ENCODE data around the gene TMEM107.

DNA sequence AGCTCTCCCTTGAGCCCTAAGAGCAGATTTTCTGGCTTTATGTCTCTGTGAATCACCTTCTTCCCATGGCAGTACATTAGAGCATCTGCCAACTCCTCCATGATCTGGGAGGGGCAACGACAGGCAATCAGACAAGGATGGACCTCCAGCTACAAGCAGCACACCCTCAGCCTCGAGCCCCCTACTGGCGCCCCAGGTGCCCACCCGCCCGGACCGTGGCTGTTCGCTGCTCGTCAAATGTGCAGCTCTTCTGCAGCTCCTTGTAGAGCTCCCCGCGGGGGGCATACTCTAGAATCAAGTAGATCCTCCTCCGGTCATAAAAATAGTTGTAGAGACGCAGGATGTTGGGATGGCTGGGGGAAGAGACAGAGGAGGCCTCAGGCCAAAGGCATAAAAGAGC is 30.4 kb upstream of the TMEM107 start:
- TF ChIP-seq, protein P1, sequence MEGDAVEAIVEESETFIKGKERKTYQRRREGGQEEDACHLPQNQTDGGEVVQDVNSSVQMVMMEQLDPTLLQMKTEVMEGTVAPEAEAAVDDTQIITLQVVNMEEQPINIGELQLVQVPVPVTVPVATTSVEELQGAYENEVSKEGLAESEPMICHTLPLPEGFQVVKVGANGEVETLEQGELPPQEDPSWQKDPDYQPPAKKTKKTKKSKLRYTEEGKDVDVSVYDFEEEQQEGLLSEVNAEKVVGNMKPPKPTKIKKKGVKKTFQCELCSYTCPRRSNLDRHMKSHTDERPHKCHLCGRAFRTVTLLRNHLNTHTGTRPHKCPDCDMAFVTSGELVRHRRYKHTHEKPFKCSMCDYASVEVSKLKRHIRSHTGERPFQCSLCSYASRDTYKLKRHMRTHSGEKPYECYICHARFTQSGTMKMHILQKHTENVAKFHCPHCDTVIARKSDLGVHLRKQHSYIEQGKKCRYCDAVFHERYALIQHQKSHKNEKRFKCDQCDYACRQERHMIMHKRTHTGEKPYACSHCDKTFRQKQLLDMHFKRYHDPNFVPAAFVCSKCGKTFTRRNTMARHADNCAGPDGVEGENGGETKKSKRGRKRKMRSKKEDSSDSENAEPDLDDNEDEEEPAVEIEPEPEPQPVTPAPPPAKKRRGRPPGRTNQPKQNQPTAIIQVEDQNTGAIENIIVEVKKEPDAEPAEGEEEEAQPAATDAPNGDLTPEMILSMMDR (IDR thresholded peaks at IDR 0.05) = no peak
- TF ChIP-seq POLR2A (IDR thresholded peaks at IDR 0.05) = no peak

Data from lower leg skin (tissue), 3 donors.